ENCODE results near the gene LCLAT1.

GRCh38 chr2:30584116-30584515, 137.1 kb downstream of the LCLAT1 start:
- TF ChIP-seq CTCF (IDR thresholded peaks at IDR 0.05) = no peak
- TF ChIP-seq POLR2A (IDR thresholded peaks at IDR 0.05) = no peak
- TF ChIP-seq POLR2AphosphoS5 (IDR thresholded peaks at IDR 0.05) = no peak

All from prostate gland (tissue), 2 donors.